ENCODE results near the gene DNAAF1. TPM values are rescaled to one million over a fixed set of nuclear protein-coding genes. Genes with fewer than 3 reads are reported as not detected.
"Not testable (repeated sequence)": the region's sequence is repeated elsewhere in the genome, so short reads cannot be mapped to it uniquely, and the experiment has no call there.

The DNAAF1 gene
- total RNA-seq, 1 donor from 2014 or later: not detected

DNA sequence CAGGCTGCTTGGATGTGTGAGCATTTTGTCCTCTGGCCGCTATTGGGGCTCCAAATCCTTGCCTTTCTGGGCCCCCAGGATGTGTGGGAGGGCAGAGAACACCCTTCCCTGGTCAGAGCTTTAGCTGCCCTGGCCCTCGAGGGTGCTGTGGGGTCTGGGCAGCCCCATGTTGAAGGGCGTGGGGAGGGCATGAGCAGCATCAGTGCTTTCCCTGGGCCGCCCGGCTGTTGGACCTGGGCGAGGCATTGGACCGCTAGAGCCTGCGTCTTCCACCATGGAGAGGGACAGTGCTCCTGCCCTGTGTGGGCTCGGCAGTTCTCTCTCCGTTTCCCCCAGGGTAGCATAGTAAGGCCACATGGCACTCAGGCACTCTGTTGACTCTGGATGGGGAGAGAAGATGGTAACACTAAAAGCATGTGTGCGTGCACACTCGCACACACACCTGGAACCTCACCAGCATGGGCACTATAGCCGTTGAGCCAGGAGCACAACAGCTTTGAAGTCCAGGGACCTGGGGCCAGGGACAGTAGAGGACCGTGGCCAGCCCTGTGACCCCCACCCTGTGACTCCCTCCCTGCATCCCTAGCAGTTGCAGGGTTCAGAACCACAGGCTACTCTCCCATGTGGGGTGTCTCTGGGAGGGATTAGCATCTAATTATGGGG, 52.5 kb downstream of the DNAAF1 start:
- Mint-ChIP-seq H3K4me1 (ENCODE audit: unreplicated experiment) (peaks cover 9% of the 10 kb centered on the region), H3K36me3 (ENCODE audit: unreplicated experiment) (no peaks in the 10 kb centered on the region), H3K27me3 (ENCODE audit: unreplicated experiment) (peaks cover 48% of the 10 kb centered on the region), H3K9me3 (ENCODE audit: unreplicated experiment) (no peaks in the 10 kb centered on the region), H3K27ac (ENCODE audit: unreplicated experiment) (no peak overlapping the region), H3K4me3 (ENCODE audit: unreplicated experiment) (no peak overlapping the region)
- no peak for DNase-seq (ENCODE audit: extremely low spot score, unreplicated experiment)
- no peak for TF ChIP-seq CTCF (IDR thresholded peaks at IDR 0.05)

GRCh38 chr16:84198401-84198800, 53.3 kb downstream of the DNAAF1 start:
- H3K9me3 Mint-ChIP-seq (ENCODE audit: unreplicated experiment): no peaks in the 10 kb centered on the region
- H3K36me3 Mint-ChIP-seq (ENCODE audit: unreplicated experiment): no peaks in the 10 kb centered on the region
- H3K4me1 Mint-ChIP-seq (ENCODE audit: unreplicated experiment): peaks cover 9% of the 10 kb centered on the region
- DNase-seq (ENCODE audit: extremely low spot score, unreplicated experiment): peak; percentile 89
- no peak overlapping the region for H3K4me3 Mint-ChIP-seq (ENCODE audit: unreplicated experiment)
- no peak for TF ChIP-seq CTCF (IDR thresholded peaks at IDR 0.05)
- H3K27me3 Mint-ChIP-seq (ENCODE audit: unreplicated experiment): peaks cover 44% of the 10 kb centered on the region
- no peak overlapping the region for H3K27ac Mint-ChIP-seq (ENCODE audit: unreplicated experiment)

- no peaks in the 10 kb centered on the region for H3K36me3 Mint-ChIP-seq (ENCODE audit: unreplicated experiment)
- H3K4me1 Mint-ChIP-seq (ENCODE audit: unreplicated experiment): peaks cover 9% of the 10 kb centered on the region
- no peaks in the 10 kb centered on the region for H3K9me3 Mint-ChIP-seq (ENCODE audit: unreplicated experiment)
- H3K27ac Mint-ChIP-seq (ENCODE audit: unreplicated experiment): no peak overlapping the region
- no peak for TF ChIP-seq CTCF (IDR thresholded peaks at IDR 0.05)
- H3K27me3 Mint-ChIP-seq (ENCODE audit: unreplicated experiment): peaks cover 42% of the 10 kb centered on the region
- no peak for DNase-seq (ENCODE audit: extremely low spot score, unreplicated experiment)
- H3K4me3 Mint-ChIP-seq (ENCODE audit: unreplicated experiment): no peak overlapping the region
Observed at GRCh38 chr16:84199097-84199496, 54.0 kb downstream of the DNAAF1 start.

DNA sequence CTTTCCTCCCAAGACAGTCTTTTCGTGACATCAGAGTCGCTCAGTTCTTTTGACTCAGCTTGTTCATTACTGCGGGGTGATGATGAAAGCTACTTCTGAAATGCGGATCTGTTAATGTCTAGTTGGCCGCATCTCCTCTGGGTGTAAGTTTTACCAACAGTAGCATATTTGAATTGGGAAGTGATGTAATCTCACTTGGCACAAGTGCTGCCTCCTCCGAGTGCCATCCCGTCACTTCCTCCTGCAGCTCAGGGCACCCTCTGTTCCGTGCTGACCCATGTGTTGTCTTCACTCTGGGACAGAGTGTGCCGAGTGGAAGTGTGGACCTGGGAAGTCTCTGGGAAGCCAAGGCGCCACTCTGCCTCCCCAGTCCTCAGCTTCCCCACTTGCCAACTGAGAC, 54.8 kb downstream of the DNAAF1 start:
- no peak overlapping the region for H3K27ac Mint-ChIP-seq (ENCODE audit: unreplicated experiment)
- no peaks in the 10 kb centered on the region for H3K36me3 Mint-ChIP-seq (ENCODE audit: unreplicated experiment)
- H3K4me3 Mint-ChIP-seq (ENCODE audit: unreplicated experiment): no peak overlapping the region
- peaks cover 35% of the 10 kb centered on the region for H3K27me3 Mint-ChIP-seq (ENCODE audit: unreplicated experiment)
- DNase-seq (ENCODE audit: extremely low spot score, unreplicated experiment): no peak
- no peaks in the 10 kb centered on the region for H3K9me3 Mint-ChIP-seq (ENCODE audit: unreplicated experiment)
- TF ChIP-seq CTCF (IDR thresholded peaks at IDR 0.05): no peak
- peaks cover 9% of the 10 kb centered on the region for H3K4me1 Mint-ChIP-seq (ENCODE audit: unreplicated experiment)

DNA sequence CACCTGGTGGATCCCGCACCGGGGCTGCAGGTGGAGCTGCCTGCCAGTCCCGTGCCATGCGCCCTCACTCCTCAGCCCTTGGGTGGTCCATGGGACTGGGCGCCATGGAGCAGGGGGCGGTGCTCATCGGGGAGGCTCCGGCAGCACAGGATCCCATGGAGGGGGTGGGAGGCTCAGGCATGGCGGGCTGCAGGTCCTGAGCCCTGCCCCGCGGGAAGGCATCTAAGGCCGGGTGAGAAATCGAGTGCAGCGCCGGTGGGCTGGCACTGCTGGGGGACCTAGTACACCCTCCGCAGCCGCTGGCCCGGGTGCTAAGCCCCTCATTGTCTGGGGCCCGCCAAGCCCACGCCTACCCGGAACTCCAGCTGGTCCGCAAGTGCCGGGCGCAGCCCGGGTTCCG, 59.4 kb downstream of the DNAAF1 start:
- not testable (repeated sequence) for DNase-seq (ENCODE audit: extremely low spot score, unreplicated experiment); H3K27ac Mint-ChIP-seq (ENCODE audit: unreplicated experiment); H3K4me3 Mint-ChIP-seq (ENCODE audit: unreplicated experiment); H3K9me3 Mint-ChIP-seq (ENCODE audit: unreplicated experiment); H3K36me3 Mint-ChIP-seq (ENCODE audit: unreplicated experiment); H3K4me1 Mint-ChIP-seq (ENCODE audit: unreplicated experiment)
- H3K27me3 Mint-ChIP-seq (ENCODE audit: unreplicated experiment): peaks cover 58% of the 10 kb centered on the region

DNA sequence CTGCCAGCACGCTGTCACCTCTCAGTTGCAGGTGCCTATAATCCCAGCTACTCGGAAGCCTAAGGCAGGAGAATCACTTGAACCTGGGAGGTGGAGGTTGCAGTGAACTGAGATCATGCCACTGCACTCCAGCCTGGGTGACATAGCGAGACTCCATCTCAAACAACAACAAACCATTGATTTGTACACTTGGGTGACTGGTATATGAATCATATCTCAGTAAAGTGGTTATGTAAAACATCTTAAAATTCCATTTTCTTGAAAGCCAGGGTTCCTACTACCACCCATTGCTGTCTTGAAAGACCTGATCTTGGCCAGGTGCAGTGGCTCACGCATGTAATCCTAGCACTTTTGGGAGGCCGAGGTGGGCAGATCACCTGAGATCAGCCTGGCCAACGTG, 60.0 kb downstream of the DNAAF1 start:
- H3K27me3 Mint-ChIP-seq (ENCODE audit: unreplicated experiment): peaks cover 52% of the 10 kb centered on the region
- not testable (repeated sequence) for DNase-seq (ENCODE audit: extremely low spot score, unreplicated experiment); H3K9me3 Mint-ChIP-seq (ENCODE audit: unreplicated experiment); H3K4me1 Mint-ChIP-seq (ENCODE audit: unreplicated experiment); H3K4me3 Mint-ChIP-seq (ENCODE audit: unreplicated experiment); H3K36me3 Mint-ChIP-seq (ENCODE audit: unreplicated experiment); H3K27ac Mint-ChIP-seq (ENCODE audit: unreplicated experiment)
